Sigmoid colon (tissue), 7 donors: ENCODE measurements around the gene PCSK2. TPM values are rescaled to one million over a fixed set of nuclear protein-coding genes. Genes with fewer than 3 reads are reported as not detected.

Source experiments
- DNase-seq: peaks from one replicate; pipeline ENCODE4 v3.0.0-alpha.2; 2019
- H3K27ac ChIP-seq, 4 donors: fragments of 200-600 bp; sonication (generic); one replicate each; pipeline ENCODE4 v1.5.1; 2016 to 2019; ENCODE audit warnings: mild to moderate bottlenecking in 1 of 4
- H3K27me3 ChIP-seq, 3 donors: fragments of 200-600 bp; sonication (generic); one replicate each; pipeline ENCODE4 v1.5.1; 2019; ENCODE audit warnings: mild to moderate bottlenecking in 1 of 3
- H3K36me3 ChIP-seq, 4 donors: fragments of 200-600 bp; sonication (generic); one replicate each; pipeline ENCODE4 v1.5.1; 2016 to 2019
- H3K4me1 ChIP-seq, 4 donors: fragments of 200-600 bp; sonication (generic); one replicate each; pipeline ENCODE4 v1.5.1; 2017 to 2019
- H3K4me3 ChIP-seq, 4 donors: fragments of 200-600 bp; sonication (generic); one replicate each; pipeline ENCODE4 v1.5.1; 2017 to 2019; ENCODE audit warnings: mild to moderate bottlenecking in 2 of 4, moderate library complexity in 1 of 4
- H3K9me3 ChIP-seq, 4 donors: fragments of 200-600 bp in 3 of 4; sonication (generic) in 3 of 4; one replicate each; pipeline versions ENCODE4 v1.5.1 to v1.6.1; 2013 to 2019
- CTCF ChIP-seq, 4 experiments: fragments of 450-650 bp in 3 of 4; fragments of 200-600 bp in 1 of 4; IDR thresholded peaks; one replicate each; pipeline ENCODE4 v1.5.1; 2016 to 2019; ENCODE audit warnings: antibody characterized with exemption in 4 of 4, mild to moderate bottlenecking in 3 of 4, moderate library complexity in 2 of 4
- EP300 ChIP-seq, 4 donors: sonication (generic); formaldehyde crosslinking; IDR thresholded peaks; one replicate each; pipeline ENCODE4 v1.6.1; 2017; ENCODE audit warnings: antibody characterized with exemption in 4 of 4
- POLR2A ChIP-seq, 2 donors: fragments of 450-650 bp; IDR thresholded peaks; one replicate each; pipeline ENCODE4 v1.6.1; 2016; ENCODE audit warnings: antibody characterized with exemption in 2 of 2, mild to moderate bottlenecking in 2 of 2, moderate library complexity in 2 of 2
- POLR2AphosphoS5 ChIP-seq, 4 donors: sonication (generic); formaldehyde crosslinking; IDR thresholded peaks; one replicate each; pipeline ENCODE4 v1.6.1; 2017; ENCODE audit warnings: antibody characterized with exemption in 4 of 4
- WGBS, 2 donors: extraction: QIAGEN DNeasy Blood & Tissue Kit; methylation state at CpG; one replicate each; pipeline ENCODE4 v1.1.7; 2013; 5-methylcytosine and 5-hydroxymethylcytosine counted together
- intact Hi-C: fragments of 100-400 bp; cut with DNase I; formaldehyde crosslinking; loops from one replicate; pipeline ENCODE4 v1.15.1; 2023
- polyA plus RNA-seq, 3 donors: library from polyadenylated mRNA; stranded (reverse); fragments of 200-250 nt; gene quantifications; one replicate each; pipeline ENCODE4 v1.2.3, GENCODE V29; 2013
- total RNA-seq, 4 donors: library from RNA; depleted of rRNA; stranded (reverse); fragments of >200 nt; gene quantifications; one replicate each; pipeline ENCODE4 v1.1.0, GENCODE V29; 2016
- donor health status: healthy with polysubstance abuse.
- donor health status: Bipolar disorder and iron deficiency.
- donor health status: healthy.

Gene PCSK2
- total and polyA plus RNA-seq, 7 donors = 0.54 to 5.4 (median 2.4) TPM; not detected in 1

GRCh38 chr20:17365831-17366230 is 139.0 kb downstream of the PCSK2 start:
- Histone ChIP-seq H3K4me3 (no peak overlapping the region), H3K9me3 (no peaks in the 10 kb centered on the region), H3K36me3 (no peaks in the 10 kb centered on the region), H3K27ac (no peak overlapping the region), H3K4me1 (no peaks in the 10 kb centered on the region), H3K27me3 (no peaks in the 10 kb centered on the region)
- intact Hi-C loops = no loop called here
- TF ChIP-seq POLR2A (IDR thresholded peaks at IDR 0.05) = no peak
- no peak for TF ChIP-seq EP300 (IDR thresholded peaks at IDR 0.05)
- TF ChIP-seq POLR2AphosphoS5 (IDR thresholded peaks at IDR 0.05) = no peak
- TF ChIP-seq CTCF (IDR thresholded peaks at IDR 0.05) = no peak
- WGBS, 2 donors = 71 to 80% methylated on average over 4 of the region's 4 CpGs
- no peak for DNase-seq

- no peak for DNase-seq
- intact Hi-C loops = no loop called here
- Histone ChIP-seq H3K27ac (no peak overlapping the region), H3K36me3 (no peaks in the 10 kb centered on the region), H3K9me3 (no peaks in the 10 kb centered on the region), H3K27me3 (no peaks in the 10 kb centered on the region), H3K4me3 (no peak overlapping the region), H3K4me1 (no peaks in the 10 kb centered on the region)
- TF ChIP-seq CTCF (IDR thresholded peaks at IDR 0.05) = no peak
- 79 to 83% methylated on average over 2 of the region's 2 CpGs for WGBS, 2 donors
Observed at GRCh38 chr20:17369506-17369905, 142.7 kb downstream of the PCSK2 start.

- intact Hi-C loops = no loop called here
- no peak for DNase-seq
- Histone ChIP-seq H3K27ac (no peak overlapping the region), H3K36me3 (no peaks in the 10 kb centered on the region), H3K4me1 (no peaks in the 10 kb centered on the region), H3K4me3 (no peak overlapping the region), H3K27me3 (no peaks in the 10 kb centered on the region), H3K9me3 (no peaks in the 10 kb centered on the region)
- WGBS, 2 donors = 51 to 61% methylated on average over 6 of the region's 6 CpGs
- TF ChIP-seq POLR2AphosphoS5 (IDR thresholded peaks at IDR 0.05) (no peak), EP300 (IDR thresholded peaks at IDR 0.05) (no peak), POLR2A (IDR thresholded peaks at IDR 0.05) (no peak), CTCF (IDR thresholded peaks at IDR 0.05) (no peak)
Observed at GRCh38 chr20:17372806-17373440, 146.1 kb downstream of the PCSK2 start.

- intact Hi-C loops = no loop called here
- no peaks in the 10 kb centered on the region for H3K36me3 ChIP-seq
- H3K9me3 ChIP-seq = no peaks in the 10 kb centered on the region
- 71 to 79% methylated on average over 5 of the region's 5 CpGs for WGBS, 2 donors
- H3K27me3 ChIP-seq = no peaks in the 10 kb centered on the region
- H3K27ac ChIP-seq = no peak overlapping the region
- no peak overlapping the region for H3K4me3 ChIP-seq
- TF ChIP-seq POLR2A (IDR thresholded peaks at IDR 0.05) (no peak), CTCF (IDR thresholded peaks at IDR 0.05) (no peak), EP300 (IDR thresholded peaks at IDR 0.05) (no peak), POLR2AphosphoS5 (IDR thresholded peaks at IDR 0.05) (no peak)
- no peak for DNase-seq
- H3K4me1 ChIP-seq = no peaks in the 10 kb centered on the region
Observed at GRCh38 chr20:17374086-17374485, 147.2 kb downstream of the PCSK2 start.

- Histone ChIP-seq H3K27ac (no peak overlapping the region), H3K36me3 (no peaks in the 10 kb centered on the region), H3K4me3 (no peak overlapping the region), H3K4me1 (no peaks in the 10 kb centered on the region), H3K27me3 (no peaks in the 10 kb centered on the region), H3K9me3 (no peaks in the 10 kb centered on the region)
- no peak for TF ChIP-seq CTCF (IDR thresholded peaks at IDR 0.05)
- no peak for TF ChIP-seq POLR2AphosphoS5 (IDR thresholded peaks at IDR 0.05)
- no peak for TF ChIP-seq EP300 (IDR thresholded peaks at IDR 0.05)
- TF ChIP-seq POLR2A (IDR thresholded peaks at IDR 0.05) = no peak
- DNase-seq = no peak
- WGBS, 2 donors = 58 to 81% methylated on average over 5 of the region's 5 CpGs
- intact Hi-C loops = no loop called here
Observed at GRCh38 chr20:17376031-17376430, 149.2 kb downstream of the PCSK2 start.
